GM10266 (cell line): ENCODE data around the gene MOB3A.

Experiments
- DNase-seq: peaks from one replicate; pipeline ENCODE4 v3.0.0; 2012; ENCODE audit errors: extremely low spot score
- CTCF ChIP-seq: IDR thresholded peaks from 2 replicates; pipeline ENCODE4 v1.5.1; 2012; ENCODE audit warnings: mild to moderate bottlenecking, low read depth; ENCODE audit not compliant: control insufficient read depth, insufficient read depth; ENCODE audit errors: missing control alignments

The MOB3A gene

GRCh38 chr19:2064788-2065524, 31.2 kb downstream of the MOB3A start:
- DNase-seq = no peak
- no peak for TF ChIP-seq CTCF

GRCh38 chr19:2064395-2064787, 31.7 kb downstream of the MOB3A start:
- TF ChIP-seq CTCF = no peak
- no peak for DNase-seq

GRCh38 chr19:2063824-2064223, 32.3 kb downstream of the MOB3A start:
- no peak for TF ChIP-seq CTCF
- DNase-seq = no peak

- no peak for DNase-seq
- TF ChIP-seq CTCF = no peak
Observed at GRCh38 chr19:2062770-2063169, 33.4 kb downstream of the MOB3A start.

- no peak for TF ChIP-seq CTCF
- no peak for DNase-seq
Observed at GRCh38 chr19:2062389-2062729, 33.8 kb downstream of the MOB3A start.

GRCh38 chr19:2061495-2062388, 34.4 kb downstream of the MOB3A start:
- TF ChIP-seq CTCF = peak; percentile 42
- peak; percentile 100 for DNase-seq

GRCh38 chr19:2060884-2061494, 35.1 kb downstream of the MOB3A start:
- no peak for DNase-seq
- TF ChIP-seq CTCF = no peak
